SK-N-SH (cell line): ENCODE results near the gene UBTF. TPM values are rescaled to one million over a fixed set of nuclear protein-coding genes. Genes with fewer than 3 reads are reported as not detected.
A peak's percentile ranks its signal among the peaks of the same experiment; 100 is the strongest.

ENCODE experiments used
- CTCF ChIA-PET: fragments of 300-600, 350-600 bp; formaldehyde crosslinking; extraction: SDS; loops from one replicate; lab custom pipeline; 2021; lab: Yijun Ruan, JAX
- POLR2A ChIA-PET: fragments of 350-600 bp; sonication (Branson Sonifier 250); formaldehyde crosslinking; extraction: SDS; loops from one replicate; lab custom pipeline; 2020; ENCODE audit warnings: antibody characterized with exemption, inconsistent platforms; lab: Yijun Ruan, JAX
- DNase-seq: peaks from one replicate; pipeline ENCODE4 v3.0.0; 2012
- H2AFZ ChIP-seq: fragments of 200-600 bp; sonication (generic); 2 replicates; pipeline ENCODE4 v1.8.1; 2016; ENCODE audit warnings: antibody characterized with exemption, mild to moderate bottlenecking, low read depth
- H3F3A ChIP-seq: fragments of 200-600 bp; sonication (generic); replicated peaks from 2 replicates; pipeline ENCODE3; 2016; ENCODE audit warnings: antibody characterized with exemption, mild to moderate bottlenecking; ENCODE audit not compliant: insufficient read depth
- H3K27ac ChIP-seq, 2 experiments: fragments of 200-500 bp in 1 of 2; fragments of 200-600 bp in 1 of 2; sonication (Bioruptor generic) in 1 of 2; sonication (generic), shearing (Covaris generic) in 1 of 2; 2 replicates each; pipeline versions ENCODE4 v1.5.1 to v1.6.1; 2014 to 2016; ENCODE audit warnings: low read depth in 2 of 2, inconsistent platforms in 1 of 2, low read length in 1 of 2, mild to moderate bottlenecking in 1 of 2, mixed read lengths in 1 of 2
- H3K27me3 ChIP-seq: fragments of 200-600 bp; sonication (generic), shearing (Covaris generic); 2 replicates; pipeline ENCODE4 v1.6.1; 2016; ENCODE audit warnings: mixed run types; ENCODE audit not compliant: insufficient read depth
- H3K36me3 ChIP-seq, 2 experiments: fragments of 200-500 bp in 1 of 2; fragments of 200-600 bp in 1 of 2; sonication (Bioruptor generic) in 1 of 2; sonication (generic) in 1 of 2; replicated peaks in 1 of 2; 2 replicates each; pipeline versions ENCODE3 to v1.5.1; 2014 to 2016; ENCODE audit warnings: low read length in 1 of 2, mild to moderate bottlenecking in 1 of 2; ENCODE audit not compliant: insufficient read depth in 2 of 2, control insufficient read depth in 1 of 2
- H3K4me1 ChIP-seq, 2 experiments: fragments of 200-500 bp in 1 of 2; fragments of 200-600 bp in 1 of 2; sonication (Bioruptor generic) in 1 of 2; sonication (generic), shearing (Covaris generic) in 1 of 2; 2 replicates each; pipeline versions ENCODE4 v1.5.1 to v1.6.1; 2014 to 2016; ENCODE audit warnings: low read depth in 1 of 2, low read length in 1 of 2, mixed run types in 1 of 2; ENCODE audit not compliant: insufficient read depth in 2 of 2, control insufficient read depth in 1 of 2
- H3K4me2 ChIP-seq: fragments of 200-600 bp; sonication (generic), shearing (Covaris generic); 2 replicates; pipeline ENCODE4 v1.6.1; 2017; ENCODE audit warnings: mixed run types
- H3K4me3 ChIP-seq, 2 experiments: fragments of 200-500 bp in 1 of 2; fragments of 200-600 bp in 1 of 2; sonication (Bioruptor generic) in 1 of 2; sonication (generic), shearing (Covaris generic) in 1 of 2; 2 replicates each; pipeline versions ENCODE4 v1.5.1 to v1.8.1; 2014 to 2016; ENCODE audit warnings: low read depth in 2 of 2, inconsistent platforms in 1 of 2, low read length in 1 of 2, mild to moderate bottlenecking in 1 of 2, mixed read lengths in 1 of 2, moderate library complexity in 1 of 2
- H3K79me2 ChIP-seq: fragments of 200-600 bp; sonication (generic); 2 replicates; pipeline ENCODE4 v1.8.1; 2017; ENCODE audit warnings: mild to moderate bottlenecking; ENCODE audit not compliant: insufficient read depth
- H3K9ac ChIP-seq: fragments of 200-600 bp; sonication (generic); 2 replicates; pipeline ENCODE4 v1.6.1; 2017; ENCODE audit warnings: mixed run types
- H3K9me2 ChIP-seq: fragments of 200-600 bp; sonication (generic); 2 replicates; pipeline ENCODE4 v1.6.1; 2017; ENCODE audit warnings: mixed run types
- H3K9me3 ChIP-seq: fragments of 200-600 bp; sonication (generic); 2 replicates; pipeline ENCODE4 v1.6.1; 2017; ENCODE audit warnings: mixed run types, mild to moderate bottlenecking, moderate library complexity
- H4K20me1 ChIP-seq: fragments of 200-600 bp; sonication (generic); 2 replicates; pipeline ENCODE4 v1.6.1; 2017; ENCODE audit warnings: mild to moderate bottlenecking, mixed run types; ENCODE audit not compliant: insufficient read depth
- CHD2 ChIP-seq: fragments of 150-350 bp; IDR thresholded peaks from 2 replicates; pipeline ENCODE4 v1.6.1; 2018; ENCODE audit warnings: low read length; ENCODE audit not compliant: partially characterized antibody
- ELF1 ChIP-seq: IDR thresholded peaks from 2 replicates; pipeline ENCODE4 v1.4.0; 2012
- EP300 ChIP-seq, 2 experiments: IDR thresholded peaks; 2 replicates each; pipeline versions ENCODE4 v1.4.0 to v1.6.1; 2012; ENCODE audit warnings: borderline replicate concordance in 1 of 2, low read depth in 1 of 2, low read length in 1 of 2
- FOXM1 ChIP-seq: IDR thresholded peaks from 2 replicates; pipeline ENCODE4 v1.4.0; 2012; ENCODE audit warnings: low read depth, mild to moderate bottlenecking
- GATA2 ChIP-seq: sonication (generic); formaldehyde crosslinking; IDR thresholded peaks from 2 replicates; pipeline ENCODE4 v1.5.0; 2020; ENCODE audit warnings: mild to moderate bottlenecking, missing genetic modification reagents
- MAX ChIP-seq: IDR thresholded peaks from 2 replicates; pipeline ENCODE4 v1.4.0; 2012; ENCODE audit warnings: low read depth
- MXI1 ChIP-seq: IDR thresholded peaks from 2 replicates; pipeline ENCODE4 v1.6.1; 2012; ENCODE audit warnings: mild to moderate bottlenecking, low read depth, low read length, improper control_type of control experiment
- NFIC ChIP-seq: IDR thresholded peaks from 2 replicates; pipeline ENCODE4 v1.4.0; 2012; ENCODE audit warnings: borderline replicate concordance
- NRF1 ChIP-seq: IDR thresholded peaks from 2 replicates; pipeline ENCODE4 v1.6.1; 2012; ENCODE audit warnings: low read depth, mild to moderate bottlenecking, low read length
- POLR2AphosphoS5 ChIP-seq: IDR thresholded peaks from 2 replicates; pipeline ENCODE4 v1.6.1; 2012; ENCODE audit warnings: low read depth, low read length
- RAD21 ChIP-seq: IDR thresholded peaks from 2 replicates; pipeline ENCODE4 v1.6.1; 2012; ENCODE audit warnings: mild to moderate bottlenecking, low read length
- RCOR1 ChIP-seq: fragments of 150-350 bp; IDR thresholded peaks from 2 replicates; pipeline ENCODE4 v1.6.1; 2017; ENCODE audit warnings: antibody characterized with exemption, low read length
- REST ChIP-seq: IDR thresholded peaks from 2 replicates; pipeline ENCODE4 v1.6.1; 2012; ENCODE audit warnings: mild to moderate bottlenecking, low read depth, low read length, moderate library complexity
- RFX5 ChIP-seq: IDR thresholded peaks from 2 replicates; pipeline ENCODE4 v1.6.1; 2012; ENCODE audit warnings: mild to moderate bottlenecking, improper control_type of control experiment, low read length
- SMC3 ChIP-seq: IDR thresholded peaks from 2 replicates; pipeline ENCODE4 v1.6.1; 2012; ENCODE audit warnings: low read depth, low read length, improper control_type of control experiment
- TAF1 ChIP-seq: IDR thresholded peaks from 2 replicates; pipeline ENCODE4 v1.6.1; 2012; ENCODE audit warnings: low read depth, mild to moderate bottlenecking, low read length, moderate library complexity, borderline replicate concordance
- TCF12 ChIP-seq: IDR thresholded peaks from 2 replicates; pipeline ENCODE4 v1.4.0; 2012
- TEAD4 ChIP-seq: IDR thresholded peaks from 2 replicates; pipeline ENCODE4 v1.4.0; 2012; ENCODE audit warnings: mild to moderate bottlenecking, borderline replicate concordance; ENCODE audit not compliant: insufficient read depth
- USF2 ChIP-seq: fragments of 150-350 bp; IDR thresholded peaks from 2 replicates; pipeline ENCODE4 v1.6.1; 2017; ENCODE audit warnings: antibody characterized with exemption, low read length, low read depth, borderline replicate concordance
- YY1 ChIP-seq: IDR thresholded peaks from 2 replicates; pipeline ENCODE4 v1.4.0; 2012; ENCODE audit warnings: low read depth, mild to moderate bottlenecking
- WGBS: methylation state at CpG from one replicate; pipeline ENCODE4 v1.1.6; 2017; ENCODE audit warnings: low lambda C conversion rate; 5-methylcytosine and 5-hydroxymethylcytosine counted together
- polyA plus RNA-seq, 3 experiments: library from polyadenylated mRNA; depleted of rRNA; stranded (reverse); fragments of >200 nt; gene quantifications; 2 replicates each; pipeline ENCODE4 v1.2.3, GENCODE V29; 2012
- TF ChIP-seq, protein P1 (sequence below): IDR thresholded peaks from 2 replicates; pipeline ENCODE4 v1.4.0; 2012; ENCODE audit warnings: low read depth, borderline replicate concordance
- TF ChIP-seq, protein P2 (sequence below): IDR thresholded peaks from 2 replicates; pipeline ENCODE4; 2012

The UBTF gene
- polyA plus RNA-seq, 1 of the 3 experiments (the other 2 are of a cell fraction) = 37.2 TPM

- Histone ChIP-seq H4K20me1 (peaks cover 9% of the 10 kb centered on the region), H3K4me2 (peak overlapping the region; percentile 85), H3F3A (peaks cover 37% of the 10 kb centered on the region), H3K4me3 (peak overlapping the region; percentile 76 to 91), H3K9ac (peak overlapping the region; percentile 97; the same call in 1 of the 2 replicates), H3K79me2 (peaks cover 29% of the 10 kb centered on the region), H3K36me3 (peaks cover under 1 to 3% of the 10 kb centered on the region in 2 experiments), H3K4me1 (peaks cover 18 to 27% of the 10 kb centered on the region in 2 experiments), H3K27me3 (no peaks in the 10 kb centered on the region), H3K27ac (peak overlapping the region; percentile 87 to 97), H3K9me3 (no peaks in the 10 kb centered on the region), H2AFZ (no peak overlapping the region), H3K9me2 (no peaks in the 10 kb centered on the region)
- POLR2A ChIA-PET = interaction anchor here (1.0 to 3.5 kb wide), 3 partner anchors 18 to 98 kb away, joined by 4 to 34 read pairs (median 14); partner anchors contain the start of gene RUNDC3A
- CTCF ChIA-PET = interaction anchor here (0.9 to 5.5 kb wide), 13 partner anchors 12 to 129 kb away, joined by 4 to 37 read pairs (median 6); partner anchors contain the start of genes RUNDC3A, SLC25A39 and TMUB2
- DNase-seq = peak; percentile 87
- 4% methylated on average over 31 of the region's 36 CpGs for WGBS
- TF ChIP-seq NRF1 (no peak), TCF12 (peak; percentile 16; the same call in 1 of the 2 replicates), EP300 (IDR thresholded peaks at IDR 0.05; ENCODE audit: borderline replicate concordance in 1 of 2, low read depth in 1 of 2, low read length in 1 of 2) (no peak; a peak in 1 of 4 replicates), MAX (no peak; the same call in 1 of the 2 replicates), RCOR1 (no peak), MXI1 (peak; percentile 19; the same call in 1 of the 2 replicates), YY1 (no peak; the same call in 1 of the 2 replicates), GATA2 (CRISPR knock-in tag) (no peak), SMC3 (no peak), USF2 (no peak), TEAD4 (no peak), RAD21 (peak; percentile 13; the same call in 1 of the 2 replicates), CHD2 (no peak), REST (0 out of 2 replicates have a peak, but pooled peaks have one; percentile 7), RFX5 (peak; percentile 81), TAF1 (peak; percentile 47; the same call in 1 of the 2 replicates), FOXM1 (no peak), POLR2AphosphoS5 (peak; percentile 30; the same call in 1 of the 2 replicates), ELF1 (no peak), NFIC (0 out of 2 replicates have a peak, but pooled peaks have one; percentile 22)
- TF ChIP-seq, protein P1, sequence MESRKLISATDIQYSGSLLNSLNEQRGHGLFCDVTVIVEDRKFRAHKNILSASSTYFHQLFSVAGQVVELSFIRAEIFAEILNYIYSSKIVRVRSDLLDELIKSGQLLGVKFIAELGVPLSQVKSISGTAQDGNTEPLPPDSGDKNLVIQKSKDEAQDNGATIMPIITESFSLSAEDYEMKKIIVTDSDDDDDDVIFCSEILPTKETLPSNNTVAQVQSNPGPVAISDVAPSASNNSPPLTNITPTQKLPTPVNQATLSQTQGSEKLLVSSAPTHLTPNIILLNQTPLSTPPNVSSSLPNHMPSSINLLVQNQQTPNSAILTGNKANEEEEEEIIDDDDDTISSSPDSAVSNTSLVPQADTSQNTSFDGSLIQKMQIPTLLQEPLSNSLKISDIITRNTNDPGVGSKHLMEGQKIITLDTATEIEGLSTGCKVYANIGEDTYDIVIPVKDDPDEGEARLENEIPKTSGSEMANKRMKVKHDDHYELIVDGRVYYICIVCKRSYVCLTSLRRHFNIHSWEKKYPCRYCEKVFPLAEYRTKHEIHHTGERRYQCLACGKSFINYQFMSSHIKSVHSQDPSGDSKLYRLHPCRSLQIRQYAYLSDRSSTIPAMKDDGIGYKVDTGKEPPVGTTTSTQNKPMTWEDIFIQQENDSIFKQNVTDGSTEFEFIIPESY = no peak
- TF ChIP-seq, protein P2, sequence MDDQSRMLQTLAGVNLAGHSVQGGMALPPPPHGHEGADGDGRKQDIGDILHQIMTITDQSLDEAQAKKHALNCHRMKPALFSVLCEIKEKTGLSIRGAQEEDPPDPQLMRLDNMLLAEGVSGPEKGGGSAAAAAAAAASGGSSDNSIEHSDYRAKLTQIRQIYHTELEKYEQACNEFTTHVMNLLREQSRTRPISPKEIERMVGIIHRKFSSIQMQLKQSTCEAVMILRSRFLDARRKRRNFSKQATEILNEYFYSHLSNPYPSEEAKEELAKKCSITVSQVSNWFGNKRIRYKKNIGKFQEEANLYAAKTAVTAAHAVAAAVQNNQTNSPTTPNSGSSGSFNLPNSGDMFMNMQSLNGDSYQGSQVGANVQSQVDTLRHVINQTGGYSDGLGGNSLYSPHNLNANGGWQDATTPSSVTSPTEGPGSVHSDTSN = no peak
Observed at GRCh38 chr17:44222112-44222869, 2.8 kb upstream of the UBTF start.
